HG03565 (cell line): ENCODE data around the gene IFNL3.

Source experiments
- ATAC-seq: cut with Tn5 transposase; IDR thresholded peaks from one replicate; pipeline ENCODE4 v1.9.1; 2021; ENCODE audit warnings: mild to moderate bottlenecking, moderate library complexity; ENCODE audit not compliant: unreplicated experiment

IFNL3 gene

DNA sequence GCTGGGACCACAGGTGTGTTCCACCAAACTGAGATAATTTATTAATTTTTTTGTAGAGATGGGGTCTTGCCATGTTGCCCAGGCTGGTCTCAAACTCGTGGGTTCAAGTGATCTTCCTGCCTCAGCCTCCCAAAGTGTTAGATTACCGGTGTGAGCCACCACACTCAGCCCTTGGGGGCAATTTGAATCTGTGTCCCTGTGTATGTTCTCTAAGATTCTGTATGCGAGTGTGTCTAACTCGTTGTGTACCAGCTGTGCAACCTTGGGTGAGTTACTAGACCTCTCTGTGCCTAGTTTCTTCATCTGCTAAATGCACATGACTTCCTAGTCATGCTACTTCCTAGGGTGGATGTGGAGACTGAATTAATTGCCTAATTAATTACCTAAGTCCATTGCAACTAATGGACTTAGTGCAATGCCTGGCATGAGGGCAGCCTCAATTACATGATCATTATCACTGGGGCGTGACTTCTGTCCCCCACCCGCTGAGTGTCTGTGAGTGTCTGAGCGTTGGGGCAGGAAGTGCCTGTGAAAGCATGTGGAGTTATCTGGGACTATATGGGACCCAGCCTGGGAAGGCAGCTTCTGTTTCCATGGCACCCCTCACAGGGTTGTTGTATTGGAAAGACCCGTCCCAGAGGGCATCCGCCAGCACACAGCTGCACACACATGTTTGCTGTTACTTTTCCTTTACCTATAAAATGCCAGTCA lies 49.8 kb downstream of the IFNL3 start:
- no peak for ATAC-seq

DNA sequence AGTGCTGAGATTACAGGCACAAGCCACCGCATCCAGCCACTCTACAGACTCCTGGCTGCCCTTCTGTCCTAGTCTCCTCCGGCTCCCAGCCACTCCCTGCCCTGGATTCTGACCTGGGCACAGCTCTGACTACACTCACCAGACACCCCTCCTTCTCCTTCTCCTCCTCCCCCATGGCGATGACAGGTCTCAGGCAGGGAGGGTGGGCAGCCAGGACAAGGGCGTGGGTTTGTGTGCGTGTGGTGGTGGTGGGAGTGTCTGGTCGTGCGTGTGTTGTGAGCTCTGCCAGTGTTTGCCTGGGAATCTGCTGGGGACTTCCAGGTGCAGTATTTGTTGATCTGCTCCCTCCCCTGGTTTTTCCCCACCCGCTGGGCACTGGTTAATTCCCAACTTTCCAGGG lies 51.0 kb downstream of the IFNL3 start:
- no peak for ATAC-seq
